ENCODE measurements around the gene SGCD. TPM values are rescaled to one million over a fixed set of nuclear protein-coding genes. Genes with fewer than 3 reads are reported as not detected.

SGCD gene
- polyA plus RNA-seq, 1 experiment, result 17.0 TPM

DNA sequence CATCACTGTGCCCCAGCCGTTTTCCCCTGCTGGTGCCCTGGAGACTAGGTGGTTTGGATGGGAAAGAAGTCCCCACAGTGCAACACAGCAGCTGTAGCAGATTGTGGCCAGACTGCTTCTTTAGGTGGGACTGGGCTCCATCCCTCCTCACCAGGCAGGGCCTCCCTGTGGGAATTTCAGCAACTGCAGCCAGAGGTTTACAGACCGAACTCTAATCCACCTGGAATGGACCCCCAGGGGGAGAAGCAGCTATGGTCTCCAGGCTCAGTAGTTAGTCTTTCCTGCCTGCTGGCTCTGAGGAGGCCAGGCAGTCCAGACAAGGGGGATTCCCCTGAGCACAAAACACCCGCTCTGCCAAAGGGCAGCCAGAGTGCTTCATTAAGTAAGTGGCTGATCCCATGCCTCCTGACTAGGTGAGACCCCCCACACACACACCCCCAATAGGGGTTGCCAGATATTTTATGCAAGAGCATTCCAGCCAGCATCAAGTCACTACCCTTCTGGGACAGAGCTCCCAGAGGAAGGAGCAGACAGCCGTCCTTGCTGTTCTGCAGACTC, 188.9 kb downstream of the SGCD start:
- no peaks in the 10 kb centered on the region; the same call in 1 of the 2 replicates for H3K36me3 ChIP-seq (ENCODE audit: control insufficient read depth, insufficient read depth, low read length)
- no peak for DNase-seq (ENCODE audit: low read depth)
- POLR2A ChIA-PET, result no interaction called here

GRCh38 chr5:156522651-156523529, 195.9 kb downstream of the SGCD start:
- TF ChIP-seq, protein P1, sequence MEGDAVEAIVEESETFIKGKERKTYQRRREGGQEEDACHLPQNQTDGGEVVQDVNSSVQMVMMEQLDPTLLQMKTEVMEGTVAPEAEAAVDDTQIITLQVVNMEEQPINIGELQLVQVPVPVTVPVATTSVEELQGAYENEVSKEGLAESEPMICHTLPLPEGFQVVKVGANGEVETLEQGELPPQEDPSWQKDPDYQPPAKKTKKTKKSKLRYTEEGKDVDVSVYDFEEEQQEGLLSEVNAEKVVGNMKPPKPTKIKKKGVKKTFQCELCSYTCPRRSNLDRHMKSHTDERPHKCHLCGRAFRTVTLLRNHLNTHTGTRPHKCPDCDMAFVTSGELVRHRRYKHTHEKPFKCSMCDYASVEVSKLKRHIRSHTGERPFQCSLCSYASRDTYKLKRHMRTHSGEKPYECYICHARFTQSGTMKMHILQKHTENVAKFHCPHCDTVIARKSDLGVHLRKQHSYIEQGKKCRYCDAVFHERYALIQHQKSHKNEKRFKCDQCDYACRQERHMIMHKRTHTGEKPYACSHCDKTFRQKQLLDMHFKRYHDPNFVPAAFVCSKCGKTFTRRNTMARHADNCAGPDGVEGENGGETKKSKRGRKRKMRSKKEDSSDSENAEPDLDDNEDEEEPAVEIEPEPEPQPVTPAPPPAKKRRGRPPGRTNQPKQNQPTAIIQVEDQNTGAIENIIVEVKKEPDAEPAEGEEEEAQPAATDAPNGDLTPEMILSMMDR (IDR thresholded peaks at IDR 0.05; ENCODE audit: insufficient read depth, low read depth, low read length), result no peak
- ChIA-PET POLR2A (no interaction called here), CTCF (interaction anchor here (0.6 kb wide), 1 partner anchor 26 kb away, joined by 3 read pairs; no protein-coding TSS in a partner anchor)
- no peaks in the 10 kb centered on the region for H3K27me3 ChIP-seq (ENCODE audit: control insufficient read depth, insufficient read depth, low read length)
- no peak overlapping the region for H3K4me3 ChIP-seq (ENCODE audit: low read depth, low read length)
- no peaks in the 10 kb centered on the region for H3K36me3 ChIP-seq (ENCODE audit: control insufficient read depth, insufficient read depth, low read length)
- no peak for DNase-seq (ENCODE audit: low read depth)

More for the DNA sequence above, 188.9 kb downstream of the SGCD start:
- Histone ChIP-seq H3K4me3 (ENCODE audit: low read depth, low read length) (no peak overlapping the region), H3K27me3 (ENCODE audit: control insufficient read depth, insufficient read depth, low read length) (no peaks in the 10 kb centered on the region)
- CTCF ChIA-PET, result no interaction called here
- TF ChIP-seq, protein P1 (IDR thresholded peaks at IDR 0.05; ENCODE audit: insufficient read depth, low read depth, low read length), result no peak

DNA sequence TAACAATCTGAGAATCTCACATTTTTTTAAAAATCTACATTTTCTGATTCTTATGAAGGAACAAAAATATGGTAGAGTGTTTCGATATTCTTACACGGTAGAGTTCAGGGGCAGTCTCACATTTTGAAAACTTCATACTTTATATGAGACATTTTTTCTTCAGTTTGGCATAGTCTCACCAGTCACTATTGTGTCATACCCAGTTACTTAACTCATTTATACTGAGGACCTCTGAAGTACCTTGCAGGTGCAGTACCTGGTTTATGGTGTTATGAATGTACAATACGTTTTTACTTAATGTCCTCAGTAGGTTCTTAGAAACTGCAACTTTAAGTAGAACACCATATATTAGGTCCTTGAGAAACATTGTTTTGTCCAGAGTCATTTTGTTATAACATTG, 196.6 kb downstream of the SGCD start:
- TF ChIP-seq, protein P1 (IDR thresholded peaks at IDR 0.05; ENCODE audit: insufficient read depth, low read depth, low read length), result no peak

GRCh38 chr5:156526081-156526925, 199.3 kb downstream of the SGCD start:
- no peak overlapping the region for H3K4me3 ChIP-seq (ENCODE audit: low read depth, low read length)
- DNase-seq (ENCODE audit: low read depth), result peak; percentile 16
- H3K36me3 ChIP-seq (ENCODE audit: control insufficient read depth, insufficient read depth, low read length), result no peaks in the 10 kb centered on the region
- TF ChIP-seq, protein P1 (IDR thresholded peaks at IDR 0.05; ENCODE audit: insufficient read depth, low read depth, low read length), result no peak
- POLR2A ChIA-PET, result no interaction called here
- H3K27me3 ChIP-seq (ENCODE audit: control insufficient read depth, insufficient read depth, low read length), result no peaks in the 10 kb centered on the region
- CTCF ChIA-PET, result interaction anchor here (0.9 kb wide), 1 partner anchor 121 kb away, joined by 3 read pairs; no protein-coding TSS in a partner anchor

More for the DNA sequence above, 196.6 kb downstream of the SGCD start:
- Histone ChIP-seq H3K36me3 (ENCODE audit: control insufficient read depth, insufficient read depth, low read length) (no peaks in the 10 kb centered on the region), H3K4me3 (ENCODE audit: low read depth, low read length) (no peak overlapping the region), H3K27me3 (ENCODE audit: control insufficient read depth, insufficient read depth, low read length) (no peaks in the 10 kb centered on the region)
- POLR2A ChIA-PET, result no interaction called here
- no peak for DNase-seq (ENCODE audit: low read depth)
- CTCF ChIA-PET, result no interaction called here

GRCh38 chr5:156527611-156528010, 200.6 kb downstream of the SGCD start:
- TF ChIP-seq, protein P1 (IDR thresholded peaks at IDR 0.05; ENCODE audit: insufficient read depth, low read depth, low read length), result no peak
- H3K27me3 ChIP-seq (ENCODE audit: control insufficient read depth, insufficient read depth, low read length), result no peaks in the 10 kb centered on the region
- ChIA-PET POLR2A (no interaction called here), CTCF (no interaction called here)
- DNase-seq (ENCODE audit: low read depth), result no peak
- no peaks in the 10 kb centered on the region for H3K36me3 ChIP-seq (ENCODE audit: control insufficient read depth, insufficient read depth, low read length)
- no peak overlapping the region for H3K4me3 ChIP-seq (ENCODE audit: low read depth, low read length)

All from BJ (cell line).